GM19467 (cell line): Measurements from ENCODE around the gene CDK19.
"Not testable (repeated sequence)": the region's sequence is repeated elsewhere in the genome, so short reads cannot be mapped to it uniquely, and the experiment has no call there.

Experiments used
- ATAC-seq: cut with Tn5 transposase; IDR thresholded peaks from one replicate; pipeline ENCODE4 v1.9.1; 2021; ENCODE audit warnings: mild to moderate bottlenecking, moderate library complexity; ENCODE audit not compliant: unreplicated experiment

CDK19 gene

GRCh38 chr6:110760589-110760988 is 54.7 kb downstream of the CDK19 start:
- ATAC-seq, result no peak

- not testable (repeated sequence) for ATAC-seq
These were observed 55.2 kb downstream of the CDK19 start for GRCh38 chr6:110760098-110760497.

- ATAC-seq, result no peak
These were observed 57.3 kb downstream of the CDK19 start for GRCh38 chr6:110757926-110758325.

GRCh38 chr6:110756817-110757216 is 58.5 kb downstream of the CDK19 start:
- ATAC-seq, result no peak

- no peak for ATAC-seq
These were observed 59.8 kb downstream of the CDK19 start for GRCh38 chr6:110755411-110755834.

- ATAC-seq, result not testable (repeated sequence)
These were observed 61.2 kb downstream of the CDK19 start for GRCh38 chr6:110753936-110754668.

GRCh38 chr6:110748453-110748852 is 66.8 kb downstream of the CDK19 start:
- ATAC-seq, result no peak

- no peak for ATAC-seq
These were observed 68.6 kb downstream of the CDK19 start for GRCh38 chr6:110746680-110747079.

GRCh38 chr6:110744991-110745390 is 70.3 kb downstream of the CDK19 start:
- ATAC-seq, result no peak

GRCh38 chr6:110742552-110742951 is 72.7 kb downstream of the CDK19 start:
- ATAC-seq, result not testable (repeated sequence)

GRCh38 chr6:110741517-110741916 is 73.8 kb downstream of the CDK19 start:
- no peak for ATAC-seq

GRCh38 chr6:110738899-110739365 is 76.3 kb downstream of the CDK19 start:
- no peak for ATAC-seq

- ATAC-seq, result no peak
These were observed 79.6 kb downstream of the CDK19 start for GRCh38 chr6:110735666-110736065.

- no peak for ATAC-seq
These were observed 83.4 kb downstream of the CDK19 start for GRCh38 chr6:110731898-110732297.

- no peak for ATAC-seq
These were observed 84.1 kb downstream of the CDK19 start for GRCh38 chr6:110731196-110731595.

- ATAC-seq, result no peak
These were observed 86.8 kb downstream of the CDK19 start for GRCh38 chr6:110728501-110728900.

GRCh38 chr6:110723017-110723416 is 92.3 kb downstream of the CDK19 start:
- ATAC-seq, result no peak

- ATAC-seq, result no peak
These were observed 95.2 kb downstream of the CDK19 start for GRCh38 chr6:110720066-110720465.

- ATAC-seq, result not testable (repeated sequence)
These were observed 95.7 kb downstream of the CDK19 start for GRCh38 chr6:110719601-110720000.

GRCh38 chr6:110714143-110714542 is 101.1 kb downstream of the CDK19 start:
- no peak for ATAC-seq

GRCh38 chr6:110712238-110712637 is 103.0 kb downstream of the CDK19 start:
- no peak for ATAC-seq

- no peak for ATAC-seq
These were observed 105.2 kb downstream of the CDK19 start for GRCh38 chr6:110710115-110710514.
